H9 (cell line): ENCODE measurements around the gene LAMA5. TPM values are rescaled to one million over a fixed set of nuclear protein-coding genes. Genes with fewer than 3 reads are reported as not detected.

ENCODE experiments used
- DNase-seq: peaks from one replicate; pipeline ENCODE4 v3.0.0-alpha.2; 2017
- H2AFZ ChIP-seq: one replicate; pipeline ENCODE4 v1.6.1; 2013; ENCODE audit warnings: mild to moderate bottlenecking, low read length, control low read depth, moderate library complexity
- H2AK5ac ChIP-seq: 2 replicates; pipeline ENCODE4 v1.6.1; 2013; ENCODE audit warnings: low read length, control low read depth, mixed read lengths; ENCODE audit not compliant: insufficient read length
- H2BK120ac ChIP-seq: one replicate; pipeline ENCODE4 v1.6.1; 2013; ENCODE audit warnings: low read depth, mild to moderate bottlenecking, low read length, control low read depth, inconsistent platforms; ENCODE audit not compliant: poor library complexity, severe bottlenecking
- H2BK12ac ChIP-seq: 2 replicates; pipeline ENCODE4 v1.6.1; 2013; ENCODE audit warnings: low read length, control low read depth, mixed read lengths, low read depth; ENCODE audit not compliant: insufficient read length
- H2BK15ac ChIP-seq: 2 replicates; pipeline ENCODE4 v1.6.1; 2013; ENCODE audit warnings: low read depth, low read length, control low read depth
- H2BK20ac ChIP-seq: one replicate; pipeline ENCODE4 v1.6.1; 2013; ENCODE audit warnings: low read depth, mild to moderate bottlenecking, low read length, control low read depth, inconsistent platforms; ENCODE audit not compliant: poor library complexity, severe bottlenecking
- H2BK5ac ChIP-seq: 2 replicates; pipeline ENCODE4 v1.6.1; 2013; ENCODE audit warnings: low read length, control low read depth, mixed read lengths; ENCODE audit not compliant: insufficient read length
- H3K14ac ChIP-seq: 2 replicates; pipeline ENCODE4 v1.6.1; 2013; ENCODE audit warnings: low read length, control low read depth; ENCODE audit not compliant: insufficient read depth
- H3K18ac ChIP-seq: 2 replicates; pipeline ENCODE4 v1.6.1; 2013; ENCODE audit warnings: low read depth, mild to moderate bottlenecking, mixed read lengths, low read length, control low read depth; ENCODE audit not compliant: insufficient read length
- H3K23ac ChIP-seq: 2 replicates; pipeline ENCODE4 v1.6.1; 2013; ENCODE audit warnings: low read length, control low read depth, mixed read lengths, low read depth; ENCODE audit not compliant: insufficient read length
- H3K23me2 ChIP-seq: 2 replicates; pipeline ENCODE4 v1.6.1; 2013; ENCODE audit warnings: low read depth, mild to moderate bottlenecking, mixed read lengths, low read length, control low read depth; ENCODE audit not compliant: insufficient read length, poor library complexity, severe bottlenecking
- H3K27ac ChIP-seq: 2 replicates; pipeline ENCODE4 v1.5.1; 2013; ENCODE audit warnings: low read length, control low read depth, mixed read lengths, low read depth; ENCODE audit not compliant: insufficient read length
- H3K27me3 ChIP-seq: 2 replicates; pipeline ENCODE4 v1.6.1; 2013; ENCODE audit warnings: low read length, control low read depth, inconsistent platforms; ENCODE audit not compliant: insufficient read depth
- H3K4ac ChIP-seq: 2 replicates; pipeline ENCODE4 v1.6.1; 2013; ENCODE audit warnings: low read depth, mild to moderate bottlenecking, control low read depth, inconsistent platforms, low read length, moderate library complexity
- H3K4me1 ChIP-seq: 2 replicates; pipeline ENCODE4 v1.6.1; 2013; ENCODE audit warnings: low read length, control low read depth, inconsistent platforms; ENCODE audit not compliant: insufficient read depth
- H3K4me2 ChIP-seq: 2 replicates; pipeline ENCODE4 v1.6.1; 2013; ENCODE audit warnings: low read length, control low read depth, mixed read lengths; ENCODE audit not compliant: insufficient read length, insufficient read depth
- H3K56ac ChIP-seq: 2 replicates; pipeline ENCODE4 v1.6.1; 2013; ENCODE audit warnings: low read depth, mild to moderate bottlenecking, mixed read lengths, low read length, control low read depth; ENCODE audit not compliant: insufficient read length
- H3K79me1 ChIP-seq: 2 replicates; pipeline ENCODE4 v1.6.1; 2013; ENCODE audit warnings: low read depth, mild to moderate bottlenecking, moderate library complexity, low read length, control low read depth, inconsistent platforms; ENCODE audit not compliant: insufficient read depth, poor library complexity, severe bottlenecking
- H3K79me2 ChIP-seq: 2 replicates; pipeline ENCODE4 v1.6.1; 2013; ENCODE audit warnings: low read length, control low read depth, inconsistent platforms; ENCODE audit not compliant: insufficient read depth
- H3K9ac ChIP-seq: 2 replicates; pipeline ENCODE4 v1.6.1; 2013; ENCODE audit warnings: low read length, control low read depth, mixed read lengths; ENCODE audit not compliant: insufficient read length; ENCODE audit errors: extremely low read depth
- H3K9me3 ChIP-seq: one replicate; pipeline ENCODE4 v1.6.1; 2013; ENCODE audit warnings: low read depth, low read length, inconsistent platforms; ENCODE audit not compliant: control insufficient read depth
- H3T11ph ChIP-seq: one replicate; pipeline ENCODE4 v1.6.1; 2013; ENCODE audit warnings: mild to moderate bottlenecking, low read length, control low read depth, inconsistent platforms
- H4K20me1 ChIP-seq: one replicate; pipeline ENCODE4 v1.6.1; 2013; ENCODE audit not compliant: control insufficient read depth, insufficient read length, insufficient read depth
- H4K5ac ChIP-seq: 2 replicates; pipeline ENCODE4 v1.6.1; 2013; ENCODE audit warnings: low read depth, mild to moderate bottlenecking, mixed read lengths, low read length, control low read depth; ENCODE audit not compliant: insufficient read length
- H4K8ac ChIP-seq: replicated peaks from 2 replicates; pipeline ENCODE4 v1.6.1; 2013; ENCODE audit warnings: low read length, control low read depth, mixed read lengths, low read depth; ENCODE audit not compliant: insufficient read length
- H4K91ac ChIP-seq: 2 replicates; pipeline ENCODE4 v1.6.1; 2013; ENCODE audit warnings: low read depth, mild to moderate bottlenecking, moderate library complexity, mixed read lengths, low read length, control low read depth; ENCODE audit not compliant: insufficient read length
- H3K27ac Mint-ChIP-seq, 3 experiments: 2 replicates in 2 of 3; 3 replicates in 1 of 3; pipeline ENCODE4 v1.8.0; 2020 to 2021; ENCODE audit warnings: mixed read lengths in 3 of 3, mild to moderate bottlenecking in 1 of 3, moderate library complexity in 1 of 3
- H3K27me3 Mint-ChIP-seq: 2 replicates; pipeline ENCODE4 v1.8.0; 2021; ENCODE audit warnings: low read depth, mild to moderate bottlenecking, moderate library complexity, mixed read lengths
- H3K36me3 Mint-ChIP-seq, 3 experiments: 2 replicates in 2 of 3; 3 replicates in 1 of 3; pipeline ENCODE4 v1.8.0; 2020 to 2021; ENCODE audit warnings: low read depth in 3 of 3, mixed read lengths in 3 of 3; ENCODE audit not compliant: insufficient read depth in 1 of 3
- H3K4me1 Mint-ChIP-seq, 2 experiments: 2 replicates each; pipeline ENCODE4 v1.8.0; 2020; ENCODE audit warnings: mixed read lengths in 2 of 2
- H3K4me3 Mint-ChIP-seq, 2 experiments: 2 replicates in 1 of 2; 3 replicates in 1 of 2; pipeline ENCODE4 v1.8.0; 2020 to 2021; ENCODE audit warnings: mild to moderate bottlenecking in 2 of 2, mixed read lengths in 2 of 2, moderate library complexity in 1 of 2
- H3K9me3 Mint-ChIP-seq, 2 experiments: 2 replicates in 1 of 2; 3 replicates in 1 of 2; pipeline ENCODE4 v1.8.0; 2020; ENCODE audit warnings: mild to moderate bottlenecking in 2 of 2, mixed read lengths in 2 of 2, moderate library complexity in 1 of 2
- CTCF ChIP-seq: fragments of 200-600 bp; sonication (generic); conservative IDR thresholded peaks from 3 replicates; pipeline ENCODE4 v1.8.0; 2021; ENCODE audit warnings: antibody characterized with exemption, mild to moderate bottlenecking
- WGBS: extraction: QIAGEN DNeasy Blood & Tissue Kit; methylation state at CpG from one replicate; pipeline ENCODE4 v1.1.7; 2013; ENCODE audit warnings: missing lambda C conversion rate, low lambda C conversion rate, mixed read lengths; ENCODE audit not compliant: insufficient read length; ENCODE audit errors: extremely low coverage; 5-methylcytosine and 5-hydroxymethylcytosine counted together
- total RNA-seq: library from RNA; stranded (reverse); gene quantifications from 2 replicates; pipeline ENCODE4 v1.2.1, GENCODE V29; 2021

The LAMA5 gene
- total RNA-seq, 1 experiment from 2014 or later = 200 TPM

GRCh38 chr20:62323980-62324906, 42.9 kb downstream of the LAMA5 start:
- no peak overlapping the region for H4K91ac ChIP-seq
- H3K4me1 Mint-ChIP-seq = peaks cover 2 to 3% of the 10 kb centered on the region in 2 experiments; a peak in 2 of 4 replicates
- H4K8ac ChIP-seq = no peak overlapping the region
- no peak for DNase-seq
- no peak overlapping the region for H3K18ac ChIP-seq
- H3T11ph ChIP-seq = no peak overlapping the region
- no peak overlapping the region for H3K4me3 Mint-ChIP-seq
- no peaks in the 10 kb centered on the region for H3K9me3 ChIP-seq
- H3K23me2 ChIP-seq = no peaks in the 10 kb centered on the region
- no peak overlapping the region for H3K56ac ChIP-seq
- H4K20me1 ChIP-seq = no peaks in the 10 kb centered on the region
- H3K14ac ChIP-seq = no peak overlapping the region
- peaks cover 34 to 80% (median 68%) of the 10 kb centered on the region in 3 experiments; a peak in 6 of 7 replicates for H3K36me3 Mint-ChIP-seq
- whole genome bisulfite sequencing = no CpG with 5 or more reads among the region's 25 CpGs
- no peak overlapping the region for H2BK20ac ChIP-seq
- no peak overlapping the region for H2BK5ac ChIP-seq
- no peaks in the 10 kb centered on the region for H3K79me1 ChIP-seq
- H2AFZ ChIP-seq = no peak overlapping the region
- no peak overlapping the region for H3K4ac ChIP-seq
- H3K9ac ChIP-seq = no peak overlapping the region
- no peak overlapping the region for H4K5ac ChIP-seq
- no peak overlapping the region for H2BK120ac ChIP-seq
- no peak overlapping the region for H3K4me2 ChIP-seq
- H3K27me3 ChIP-seq = no peaks in the 10 kb centered on the region
- no peaks in the 10 kb centered on the region; the same call in none of the 2 replicates for H3K27me3 Mint-ChIP-seq
- H2AK5ac ChIP-seq = no peak overlapping the region
- H3K27ac Mint-ChIP-seq = peak overlapping the region in 1 of 3 experiments; percentile 42; a peak in 2 of 7 replicates
- no peak overlapping the region for H2BK15ac ChIP-seq
- H2BK12ac ChIP-seq = no peak overlapping the region
- H3K23ac ChIP-seq = no peak overlapping the region
- H3K27ac ChIP-seq = no peak overlapping the region
- peaks cover 0 to 4% of the 10 kb centered on the region in 2 experiments; a peak in 4 of 5 replicates for H3K9me3 Mint-ChIP-seq
- TF ChIP-seq CTCF = no peak
- no peaks in the 10 kb centered on the region for H3K4me1 ChIP-seq
- H3K79me2 ChIP-seq = no peaks in the 10 kb centered on the region
